AG10803 (cell line): ENCODE data around the gene GCC2.

Experiments used
- DNase-seq: peaks from one replicate; pipeline ENCODE4 v3.0.0; 2010; ENCODE audit warnings: low read depth
- H3K4me3 ChIP-seq: 2 replicates; pipeline ENCODE4 v1.5.1; 2011; ENCODE audit warnings: mild to moderate bottlenecking, low read length, control low read depth
- CTCF ChIP-seq: conservative IDR thresholded peaks from 2 replicates; pipeline ENCODE4 v1.5.1; 2011; ENCODE audit warnings: mild to moderate bottlenecking, low read length, control low read depth, inconsistent platforms

GCC2 gene

GRCh38 chr2:108407864-108408729 is 40.9 kb upstream of the GCC2 start:
- no peak for TF ChIP-seq CTCF
- H3K4me3 ChIP-seq = no peak overlapping the region
- DNase-seq = no peak

- no peak for TF ChIP-seq CTCF
- H3K4me3 ChIP-seq = no peak overlapping the region
- peak; percentile 58 for DNase-seq
Observed at GRCh38 chr2:108409768-108410167, 39.2 kb upstream of the GCC2 start.

- peak; percentile 81 for DNase-seq
- no peak for TF ChIP-seq CTCF
- no peak overlapping the region for H3K4me3 ChIP-seq
Observed at GRCh38 chr2:108412995-108413710, 35.9 kb upstream of the GCC2 start.

GRCh38 chr2:108413711-108414095 is 35.3 kb upstream of the GCC2 start:
- TF ChIP-seq CTCF = no peak
- DNase-seq = peak; percentile 13
- no peak overlapping the region for H3K4me3 ChIP-seq

GRCh38 chr2:108414256-108414876 is 34.6 kb upstream of the GCC2 start:
- H3K4me3 ChIP-seq = no peak overlapping the region
- no peak for TF ChIP-seq CTCF
- DNase-seq = no peak

- H3K4me3 ChIP-seq = no peak overlapping the region
- no peak for DNase-seq
- TF ChIP-seq CTCF = no peak
Observed at GRCh38 chr2:108414945-108415344, 34.1 kb upstream of the GCC2 start.
